HG03558 (cell line): Measurements from ENCODE around the gene DUSP16.

Experiments
- ATAC-seq: cut with Tn5 transposase; IDR thresholded peaks from one replicate; pipeline ENCODE4 v1.9.1; 2021; ENCODE audit warnings: moderate number of reproducible peaks; ENCODE audit not compliant: unreplicated experiment; ENCODE audit errors: extremely low read depth

Gene DUSP16

DNA sequence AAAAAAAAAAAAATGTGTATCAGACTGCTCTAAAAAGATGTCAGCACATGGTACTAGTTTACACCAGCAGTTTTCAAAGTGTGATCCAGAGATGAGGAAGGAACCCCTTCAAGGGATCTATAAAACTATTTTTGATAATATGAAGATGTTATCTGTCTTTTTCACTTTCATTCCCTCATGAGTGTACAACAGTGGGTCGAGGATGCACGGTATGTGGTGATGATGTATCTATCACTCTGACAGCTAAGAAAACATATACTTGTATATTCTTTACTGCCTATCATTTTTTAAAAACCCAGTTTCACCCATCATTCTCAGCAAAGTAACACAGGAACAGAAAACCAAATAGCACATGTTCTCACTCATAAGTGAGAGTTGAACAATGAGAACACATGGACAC, 12.4 kb downstream of the DUSP16 start:
- no peak for ATAC-seq

DNA sequence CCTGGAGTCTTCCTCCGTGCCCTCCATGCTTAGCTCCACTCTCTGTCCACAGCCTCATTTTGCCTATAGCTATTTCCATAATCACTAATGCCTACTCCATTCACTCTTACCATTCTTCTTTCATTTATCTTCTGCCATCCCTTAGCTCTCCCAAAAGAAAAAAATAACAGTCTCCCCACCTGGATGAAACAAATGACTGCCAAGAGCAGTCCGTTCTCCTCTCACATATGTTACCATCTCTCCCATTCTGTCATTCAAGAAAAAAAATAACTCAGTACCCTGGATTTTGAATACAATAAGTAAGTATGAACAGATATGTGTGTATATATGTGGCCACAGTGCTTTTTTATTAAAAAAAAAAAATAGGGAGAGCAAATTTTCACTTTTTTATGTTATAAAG, 13.2 kb downstream of the DUSP16 start:
- no peak for ATAC-seq

GRCh38 chr12:12548713-12549112, 13.9 kb downstream of the DUSP16 start:
- no peak for ATAC-seq

DNA sequence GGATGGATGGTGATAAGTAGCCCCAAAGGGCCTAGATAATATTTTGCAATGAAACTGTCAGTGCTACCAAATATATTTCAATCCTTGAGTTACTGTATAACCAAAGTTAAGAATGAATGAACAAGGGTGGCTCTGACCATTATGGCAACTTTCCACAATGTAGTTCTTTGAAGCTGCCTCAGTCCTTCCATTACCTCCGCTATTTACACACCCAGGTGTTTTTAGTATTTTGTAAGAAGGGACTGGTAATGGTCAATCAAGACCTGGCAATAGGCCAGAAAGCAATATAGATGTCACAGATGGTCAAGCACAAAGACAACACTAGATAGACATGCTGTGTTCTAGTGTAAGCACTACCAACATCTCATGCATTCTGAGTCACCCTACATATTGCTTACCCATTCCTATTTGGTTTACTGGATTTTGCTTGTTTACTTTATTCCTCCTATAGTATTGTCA, 16.3 kb downstream of the DUSP16 start:
- ATAC-seq, result no peak

GRCh38 chr12:12543959-12544358, 18.7 kb downstream of the DUSP16 start:
- ATAC-seq, result no peak

GRCh38 chr12:12542964-12543363, 19.7 kb downstream of the DUSP16 start:
- ATAC-seq, result no peak

GRCh38 chr12:12542286-12542685, 20.4 kb downstream of the DUSP16 start:
- ATAC-seq, result no peak

GRCh38 chr12:12541782-12542181, 20.9 kb downstream of the DUSP16 start:
- ATAC-seq, result no peak

DNA sequence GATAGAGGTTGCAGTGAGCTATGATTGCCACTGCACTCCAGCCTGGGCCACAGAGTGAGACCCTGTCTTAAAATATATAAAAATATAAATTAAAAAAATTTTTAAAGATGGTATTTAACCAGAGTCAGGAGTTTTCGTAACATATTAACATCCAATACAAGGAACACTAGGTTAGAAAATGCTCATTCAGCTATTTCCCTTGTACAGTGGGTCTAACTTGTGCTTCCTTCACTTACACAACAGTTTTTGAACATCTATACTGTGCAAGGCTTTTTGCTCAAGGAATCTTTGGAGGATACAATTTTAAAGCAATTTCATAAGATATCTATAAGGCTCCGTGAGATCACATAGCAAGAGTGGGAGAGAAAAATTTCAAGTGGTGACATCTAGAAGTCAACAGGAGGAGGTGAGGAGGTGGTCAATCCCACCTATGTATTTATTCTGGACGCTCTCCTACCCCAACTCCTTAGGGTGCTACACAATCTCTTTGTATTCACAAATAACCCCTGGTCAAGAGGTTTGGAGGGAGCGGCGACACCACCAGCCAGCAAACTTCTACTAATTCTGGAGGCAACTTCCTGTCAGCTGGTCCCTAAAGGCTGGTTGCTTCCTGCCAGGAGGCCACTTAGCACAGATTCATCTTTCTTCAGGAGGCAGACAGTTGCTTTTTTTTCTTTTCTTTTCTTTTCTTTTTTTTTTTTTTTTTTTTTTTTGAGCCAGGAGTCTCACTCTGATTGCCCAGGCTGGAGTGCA, 22.2 kb downstream of the DUSP16 start:
- no peak for ATAC-seq

DNA sequence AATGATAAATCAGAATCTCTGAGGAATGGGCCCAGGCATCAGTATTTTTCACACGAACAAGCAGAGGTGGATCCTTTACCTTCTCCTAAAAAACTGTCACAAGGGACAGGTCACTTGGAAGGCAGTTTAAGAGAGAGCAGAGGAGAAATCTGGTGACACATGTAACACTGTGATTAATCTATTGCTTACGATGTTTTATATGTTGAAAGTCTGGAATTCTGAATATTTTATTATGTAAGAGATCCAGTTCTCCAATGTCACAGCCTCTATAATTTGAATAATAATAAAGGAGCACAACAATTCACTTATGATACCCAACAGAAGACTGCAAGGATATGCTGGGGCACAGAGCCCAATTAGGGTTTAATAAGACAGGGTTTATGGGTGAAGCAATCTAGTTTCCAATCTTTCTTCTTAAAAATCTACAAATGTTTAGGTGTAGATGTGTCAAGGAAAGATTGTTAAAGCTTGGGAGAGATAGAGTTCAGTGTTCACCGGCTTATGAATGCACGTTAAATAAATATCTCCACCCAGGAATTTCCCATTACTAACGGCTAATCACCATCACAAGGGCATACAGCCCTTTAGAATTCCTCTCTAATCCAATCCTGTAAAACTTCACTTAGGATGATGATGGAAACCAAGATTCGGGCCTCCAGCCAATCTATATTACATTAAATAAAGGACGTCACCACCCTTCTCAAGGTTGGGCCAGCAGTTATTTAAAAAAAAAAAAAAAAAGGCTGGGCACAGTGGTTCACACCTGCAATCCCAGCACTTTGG, 23.4 kb downstream of the DUSP16 start:
- ATAC-seq, result no peak

DNA sequence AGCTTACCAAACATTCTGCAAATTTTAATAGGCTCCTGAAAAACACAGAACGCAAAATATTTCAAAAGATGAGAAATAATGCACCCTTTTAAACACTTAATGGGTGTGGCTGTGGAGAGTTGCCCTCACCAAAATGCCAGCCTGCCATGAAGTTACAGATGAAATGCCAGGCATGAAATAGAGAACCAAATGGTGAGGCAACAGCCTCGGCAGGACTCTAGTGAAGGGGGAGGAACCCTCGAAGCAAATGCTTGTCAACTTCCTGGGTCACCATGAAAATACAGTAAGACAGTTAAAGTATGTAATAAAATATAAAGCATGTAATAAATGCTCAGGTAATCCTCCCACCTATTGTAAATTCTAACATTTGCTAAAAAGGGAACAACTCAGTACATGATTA, 24.1 kb downstream of the DUSP16 start:
- ATAC-seq, result no peak

DNA sequence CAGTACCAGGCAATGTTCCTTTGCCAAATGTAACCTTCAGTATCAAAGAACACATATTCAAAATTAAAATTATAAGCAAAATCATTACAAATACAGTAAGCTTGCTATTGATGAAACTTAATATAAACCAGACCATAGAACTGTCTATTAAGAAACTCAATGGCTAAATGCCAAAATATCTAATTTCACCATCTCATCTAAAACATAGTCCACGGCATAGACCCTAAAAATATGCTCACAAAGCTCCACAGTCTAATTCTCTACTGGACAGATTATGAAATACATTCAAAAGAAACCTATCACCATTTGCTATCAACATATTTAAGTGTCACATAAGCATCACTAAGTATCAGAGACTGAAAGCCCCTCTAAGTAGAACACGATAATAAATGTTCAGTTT, 25.2 kb downstream of the DUSP16 start:
- no peak for ATAC-seq

DNA sequence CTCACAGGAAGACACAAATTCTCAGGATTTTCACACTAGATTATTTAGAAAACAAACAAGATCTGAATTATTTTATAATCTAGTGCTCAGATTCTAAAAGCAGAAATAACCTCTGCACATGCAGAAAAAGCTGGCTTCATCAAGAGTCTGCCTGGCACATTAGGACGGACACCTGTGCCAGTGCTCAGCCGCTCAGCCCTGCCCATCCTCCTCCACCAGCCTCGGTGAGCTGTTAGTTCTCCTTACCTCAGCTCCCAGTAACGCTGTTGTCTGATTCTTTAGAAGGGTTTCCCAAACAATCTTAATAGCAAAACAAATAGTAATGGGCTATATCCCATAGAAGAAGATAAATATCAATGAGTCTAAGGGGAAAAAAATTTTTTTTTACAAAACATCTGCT, 27.7 kb downstream of the DUSP16 start:
- no peak for ATAC-seq

GRCh38 chr12:12534166-12534866, 28.3 kb downstream of the DUSP16 start:
- ATAC-seq, result no peak

DNA sequence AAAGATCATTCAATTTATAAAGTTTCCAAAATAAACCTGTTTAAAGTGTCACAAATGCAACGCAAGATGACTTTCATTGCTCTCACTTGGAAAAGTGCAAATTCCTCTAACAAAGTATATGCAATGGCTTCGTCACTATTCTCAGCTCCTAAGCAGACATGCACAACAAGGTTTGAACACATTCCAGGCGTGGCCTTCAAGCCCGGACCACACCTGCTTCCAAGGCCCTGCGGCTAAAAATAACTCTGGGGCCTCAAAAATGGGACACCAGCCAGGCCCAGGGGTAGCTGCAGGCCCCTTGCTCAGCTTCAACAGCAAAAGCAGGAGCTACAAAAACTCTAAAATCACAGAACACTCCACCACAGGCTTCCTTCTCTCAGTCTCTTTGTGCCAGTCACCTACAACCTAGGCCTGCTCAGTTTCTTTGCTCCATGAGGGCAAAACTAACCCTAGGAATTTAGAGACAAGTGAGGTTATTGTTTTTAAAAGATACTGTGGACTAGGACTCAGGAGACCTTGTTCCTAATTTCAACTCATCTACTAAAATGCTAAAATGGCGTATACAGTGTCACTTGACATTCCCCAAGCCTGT, 29.3 kb downstream of the DUSP16 start:
- ATAC-seq, result no peak

GRCh38 chr12:12531194-12531593, 31.5 kb downstream of the DUSP16 start:
- no peak for ATAC-seq

GRCh38 chr12:12529783-12530421, 32.8 kb downstream of the DUSP16 start:
- ATAC-seq, result no peak

DNA sequence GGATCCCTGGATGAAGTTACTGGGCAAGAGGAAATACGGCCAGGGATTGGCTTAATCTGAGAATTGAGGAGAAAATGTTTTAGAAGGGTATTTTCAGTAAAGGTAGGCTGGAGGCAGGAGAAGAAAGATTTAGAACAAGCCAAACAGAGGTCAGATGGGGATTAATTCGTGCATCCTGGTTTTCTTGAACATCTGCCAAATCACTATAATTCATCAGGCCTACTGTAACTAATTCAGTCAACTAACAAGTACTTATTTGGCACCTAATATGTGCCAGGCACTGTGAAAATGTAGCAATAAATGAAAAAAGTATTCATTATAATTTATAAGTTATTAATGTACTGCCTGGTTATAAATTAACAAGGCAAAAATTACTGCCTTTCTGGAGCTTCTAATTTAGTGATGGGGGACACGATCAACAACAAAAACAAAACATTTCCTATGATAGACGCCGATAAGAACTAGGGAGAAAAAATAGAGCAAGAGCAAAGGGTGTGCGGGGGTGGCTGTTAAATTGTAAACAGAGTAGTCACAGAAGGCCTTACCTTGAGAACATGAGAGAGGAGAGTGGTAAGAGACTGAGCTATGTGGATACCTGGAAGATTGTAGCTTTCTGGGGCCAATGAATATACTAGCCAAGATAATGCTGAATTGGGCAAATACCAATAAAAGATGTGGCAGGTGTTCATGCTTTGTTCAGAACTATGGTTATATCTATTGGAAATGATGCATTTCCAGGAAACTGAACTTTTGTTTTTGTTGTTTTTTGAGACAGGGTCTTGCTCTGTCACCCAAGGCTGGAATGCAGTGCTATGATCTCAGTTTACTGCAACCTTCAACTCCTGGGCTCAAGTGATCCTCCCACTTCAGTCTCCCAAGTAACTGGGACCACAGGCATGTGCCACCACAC, 34.0 kb downstream of the DUSP16 start:
- ATAC-seq, result no peak

DNA sequence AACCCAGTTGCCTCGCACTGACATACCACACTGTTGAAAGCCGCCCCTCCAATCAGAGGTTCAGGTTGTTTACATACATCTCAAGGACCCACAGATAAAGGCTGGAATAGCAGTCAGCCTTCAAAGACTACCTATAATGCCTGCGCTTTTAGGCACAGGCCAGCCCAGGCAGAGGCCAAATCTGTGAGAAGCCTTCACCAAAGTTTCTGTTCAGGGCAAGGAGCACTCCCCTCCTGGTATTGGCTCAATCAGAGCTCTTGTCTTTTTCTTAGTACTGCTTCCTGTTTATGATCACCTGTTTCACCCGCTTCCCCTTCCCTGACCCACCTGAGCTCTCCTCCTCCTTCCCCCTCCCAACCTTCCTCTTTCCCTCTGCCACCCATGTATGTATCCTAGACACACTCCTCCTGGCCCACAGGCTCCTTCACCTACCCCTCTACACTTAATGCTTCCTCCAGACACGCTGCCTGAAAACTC, 34.8 kb downstream of the DUSP16 start:
- ATAC-seq, result no peak
